ENCODE data around the gene KMT5B. TPM values are rescaled to one million over a fixed set of nuclear protein-coding genes. Genes with fewer than 3 reads are reported as not detected.
A peak's percentile ranks its signal among the peaks of the same experiment; 100 is the strongest.

The KMT5B gene
- total RNA-seq: 24.3 TPM
- long read RNA-seq, partial matches to known transcripts: 17 of 44 reads
- long read RNA-seq, other reads (novel, unspliced or antisense): 27 of 44 reads

DNA sequence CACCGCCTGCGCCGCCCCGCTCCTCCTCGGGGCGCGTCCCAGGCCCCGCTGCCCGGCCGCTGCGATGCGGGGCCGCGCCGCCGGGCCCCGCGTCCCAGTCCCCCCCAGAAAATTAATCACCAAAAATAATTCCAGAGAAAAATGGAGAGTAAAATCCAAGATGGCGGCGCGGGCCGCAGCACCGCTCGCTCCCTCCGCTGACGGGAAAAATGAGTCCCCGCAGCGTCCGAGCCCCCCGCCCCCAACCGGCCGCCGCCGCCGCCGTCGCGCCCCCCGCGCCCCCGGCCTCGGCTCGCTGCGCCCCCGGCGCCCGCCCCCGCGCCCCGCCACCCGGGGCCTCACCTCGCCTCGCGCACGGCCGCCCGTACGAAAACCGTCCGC lies at the start of gene KMT5B:
Gene KMT5B, minus strand, starts transcription at position 162 of the 381 bp plus-strand sequence. CDS start 23,220 bp downstream, outside the sequence.
- H3K27me3 ChIP-seq (ENCODE audit: low read depth): no peaks in the 10 kb centered on the region
- no peaks in the 10 kb centered on the region for H3K36me3 ChIP-seq
- intact Hi-C loops (cut with micrococcal nuclease): no loop called here
- peak within 1 kb of the TSS; percentile 100 for H3K27ac ChIP-seq (replicated peaks)
- TF ChIP-seq, protein P1, sequence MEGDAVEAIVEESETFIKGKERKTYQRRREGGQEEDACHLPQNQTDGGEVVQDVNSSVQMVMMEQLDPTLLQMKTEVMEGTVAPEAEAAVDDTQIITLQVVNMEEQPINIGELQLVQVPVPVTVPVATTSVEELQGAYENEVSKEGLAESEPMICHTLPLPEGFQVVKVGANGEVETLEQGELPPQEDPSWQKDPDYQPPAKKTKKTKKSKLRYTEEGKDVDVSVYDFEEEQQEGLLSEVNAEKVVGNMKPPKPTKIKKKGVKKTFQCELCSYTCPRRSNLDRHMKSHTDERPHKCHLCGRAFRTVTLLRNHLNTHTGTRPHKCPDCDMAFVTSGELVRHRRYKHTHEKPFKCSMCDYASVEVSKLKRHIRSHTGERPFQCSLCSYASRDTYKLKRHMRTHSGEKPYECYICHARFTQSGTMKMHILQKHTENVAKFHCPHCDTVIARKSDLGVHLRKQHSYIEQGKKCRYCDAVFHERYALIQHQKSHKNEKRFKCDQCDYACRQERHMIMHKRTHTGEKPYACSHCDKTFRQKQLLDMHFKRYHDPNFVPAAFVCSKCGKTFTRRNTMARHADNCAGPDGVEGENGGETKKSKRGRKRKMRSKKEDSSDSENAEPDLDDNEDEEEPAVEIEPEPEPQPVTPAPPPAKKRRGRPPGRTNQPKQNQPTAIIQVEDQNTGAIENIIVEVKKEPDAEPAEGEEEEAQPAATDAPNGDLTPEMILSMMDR (IDR thresholded peaks at IDR 0.05; ENCODE audit: borderline replicate concordance): no peak
- peak within 1 kb of the TSS; percentile 94 for H3K4me3 ChIP-seq
- peaks cover 74% of the 10 kb centered on the region for H3K4me1 ChIP-seq
- H3K9me3 ChIP-seq (replicated peaks): no peaks in the 10 kb centered on the region
- peak; percentile 78 for DNase-seq

DNA sequence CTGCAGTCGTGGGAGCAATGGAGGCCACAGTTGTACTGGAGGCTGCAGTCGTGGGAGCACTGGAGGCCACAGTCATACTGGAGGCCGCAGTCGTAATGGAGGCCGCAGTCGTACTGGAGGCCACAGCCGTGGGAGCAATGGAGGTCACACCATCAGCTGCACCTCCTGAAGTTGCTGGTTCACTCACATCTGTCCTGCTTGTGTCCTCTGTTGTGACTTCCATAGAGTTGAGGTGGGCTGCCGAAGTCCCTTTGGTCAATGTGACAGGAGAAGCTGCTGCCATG lies 49.4 kb upstream of the KMT5B start:
- TF ChIP-seq, protein P1 (IDR thresholded peaks at IDR 0.05; ENCODE audit: borderline replicate concordance): no peak
- Histone ChIP-seq H3K27me3 (ENCODE audit: low read depth) (no peaks in the 10 kb centered on the region), H3K36me3 (peaks cover 70% of the 10 kb centered on the region), H3K9me3 (replicated peaks) (no peaks in the 10 kb centered on the region), H3K4me3 (no peak overlapping the region), H3K27ac (replicated peaks) (no peak overlapping the region), H3K4me1 (peaks cover 14% of the 10 kb centered on the region)
- intact Hi-C loops (cut with micrococcal nuclease): no loop called here
- DNase-seq: no peak

DNA sequence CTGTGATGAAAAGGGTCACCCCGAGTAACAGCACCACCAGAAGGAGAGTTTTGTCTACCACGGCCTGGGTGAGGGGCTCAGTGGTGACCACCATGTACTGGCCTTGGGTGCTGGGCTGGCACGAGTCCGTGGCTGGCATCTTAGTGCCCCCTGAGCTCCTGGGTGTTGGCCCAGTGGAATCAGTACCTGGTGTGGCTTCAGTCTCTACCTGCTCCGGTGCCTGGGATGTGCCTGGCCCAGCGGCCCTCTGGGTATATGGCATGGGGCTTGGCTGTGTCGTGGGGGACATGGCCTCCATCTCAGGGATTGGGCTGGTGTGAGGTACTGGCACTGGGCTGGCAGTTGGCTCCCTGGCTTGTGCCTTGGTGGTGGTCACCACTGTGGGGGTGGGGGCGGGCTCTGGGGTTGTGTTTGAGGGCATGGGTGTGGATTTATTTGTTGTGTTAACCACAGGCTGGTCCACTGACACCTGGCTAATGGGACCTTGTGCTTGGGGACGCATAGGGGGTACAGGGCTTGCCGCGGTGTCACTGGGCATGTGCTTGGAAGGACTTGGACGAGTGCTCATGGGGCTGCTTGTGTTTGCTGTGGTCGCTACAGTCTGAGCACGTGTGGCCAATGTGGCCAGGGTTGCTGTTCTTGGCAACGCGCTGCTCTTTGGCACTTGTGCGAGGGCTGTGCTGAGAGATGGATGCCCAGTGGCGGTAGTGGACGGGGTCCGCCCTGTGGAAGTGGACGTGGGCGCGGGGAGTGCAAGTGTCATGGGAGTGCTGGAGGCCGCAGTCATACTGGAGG lies 48.9 kb upstream of the KMT5B start:
- peaks cover 20% of the 10 kb centered on the region for H3K4me1 ChIP-seq
- no peaks in the 10 kb centered on the region for H3K27me3 ChIP-seq (ENCODE audit: low read depth)
- no peaks in the 10 kb centered on the region for H3K9me3 ChIP-seq (replicated peaks)
- no peak overlapping the region for H3K27ac ChIP-seq (replicated peaks)
- intact Hi-C loops (cut with micrococcal nuclease): no loop called here
- H3K36me3 ChIP-seq: peaks cover 64% of the 10 kb centered on the region
- H3K4me3 ChIP-seq: no peak overlapping the region
- no peak for DNase-seq
- TF ChIP-seq, protein P1 (IDR thresholded peaks at IDR 0.05; ENCODE audit: borderline replicate concordance): no peak

DNA sequence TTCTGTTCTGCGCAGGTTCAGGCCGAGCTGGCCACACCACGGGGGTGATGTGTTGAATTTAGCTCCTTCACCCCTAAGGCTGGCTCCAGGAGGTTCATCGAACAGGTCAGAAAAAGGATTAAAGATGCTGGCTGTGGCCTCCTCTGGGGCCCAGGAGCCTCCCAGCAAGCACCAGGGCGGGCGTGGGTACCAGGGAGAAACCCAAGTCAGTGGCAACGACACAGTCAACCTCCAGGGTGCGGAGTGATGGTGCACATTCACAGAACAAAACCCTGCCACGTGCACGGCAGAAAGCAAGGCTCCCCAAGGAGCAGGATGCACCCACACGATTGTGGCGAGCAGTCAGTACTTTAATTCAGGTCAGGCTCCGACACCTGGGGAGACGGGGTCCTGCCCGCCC lies 47.9 kb upstream of the KMT5B start:
- DNase-seq: no peak
- TF ChIP-seq, protein P1 (IDR thresholded peaks at IDR 0.05; ENCODE audit: borderline replicate concordance): no peak
- Histone ChIP-seq H3K27ac (replicated peaks) (no peak overlapping the region), H3K4me3 (no peak overlapping the region), H3K4me1 (peaks cover 25% of the 10 kb centered on the region), H3K9me3 (replicated peaks) (no peaks in the 10 kb centered on the region), H3K27me3 (ENCODE audit: low read depth) (no peaks in the 10 kb centered on the region), H3K36me3 (peaks cover 55% of the 10 kb centered on the region)
- intact Hi-C loops (cut with micrococcal nuclease): no loop called here

DNA sequence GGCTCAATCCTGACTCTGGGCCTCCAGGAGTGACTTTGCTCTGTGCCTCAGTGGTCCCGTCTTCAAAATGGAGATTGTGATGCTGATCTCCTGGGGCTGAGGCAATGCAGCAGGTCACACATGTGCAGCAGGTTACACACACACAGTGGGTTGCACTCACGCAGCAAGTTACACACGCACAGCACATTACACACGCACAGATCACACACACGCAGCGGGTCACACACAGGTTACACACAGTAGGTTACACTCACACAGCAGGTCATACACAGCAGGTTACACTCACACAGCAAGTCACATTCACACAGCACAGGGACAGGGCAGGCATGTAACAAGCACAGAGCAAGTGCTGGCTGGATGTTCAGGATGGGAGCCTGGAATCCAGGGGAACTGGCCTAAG lies 47.4 kb upstream of the KMT5B start:
- intact Hi-C loops (cut with micrococcal nuclease): no loop called here
- Histone ChIP-seq H3K27me3 (ENCODE audit: low read depth) (no peaks in the 10 kb centered on the region), H3K4me1 (peaks cover 25% of the 10 kb centered on the region), H3K4me3 (no peak overlapping the region), H3K36me3 (peaks cover 50% of the 10 kb centered on the region), H3K9me3 (replicated peaks) (no peaks in the 10 kb centered on the region), H3K27ac (replicated peaks) (no peak overlapping the region)
- TF ChIP-seq, protein P1 (IDR thresholded peaks at IDR 0.05; ENCODE audit: borderline replicate concordance): no peak
- no peak for DNase-seq
